HK-2 (cell line): Measurements from ENCODE around the gene IL6ST.
"Not testable (repeated sequence)": the region's sequence is repeated elsewhere in the genome, so short reads cannot be mapped to it uniquely, and the experiment has no call there.

Experiments used
- DNase-seq: peaks from one replicate; pipeline ENCODE4 v3.0.0-alpha.2; 2018; ENCODE audit not compliant: unreplicated experiment

Gene IL6ST

GRCh38 chr5:55994495-55994997, at the start of gene IL6ST:
Gene IL6ST, minus strand, starts transcription at chr5:55994963. Its CDS starts 18,685 bp downstream, at chr5:55976278.
- DNase-seq: peak; percentile 77

GRCh38 chr5:56039985-56040384, 45.2 kb upstream of the IL6ST start:
- no peak for DNase-seq

GRCh38 chr5:56038206-56038605, 43.4 kb upstream of the IL6ST start:
- not testable (repeated sequence) for DNase-seq

- no peak for DNase-seq
Measured at GRCh38 chr5:56037531-56038010, 42.8 kb upstream of the IL6ST start.

- not testable (repeated sequence) for DNase-seq
Measured at GRCh38 chr5:56035394-56035793, 40.6 kb upstream of the IL6ST start.

GRCh38 chr5:56029871-56030630, 35.3 kb upstream of the IL6ST start:
- DNase-seq: not testable (repeated sequence)

- DNase-seq: no peak
Measured at GRCh38 chr5:56029457-56029856, 34.7 kb upstream of the IL6ST start.

- DNase-seq: no peak
Measured at GRCh38 chr5:56028708-56029107, 33.9 kb upstream of the IL6ST start.

- DNase-seq: no peak
Measured at GRCh38 chr5:56026863-56027300, 32.1 kb upstream of the IL6ST start.

GRCh38 chr5:56025151-56025885, 30.6 kb upstream of the IL6ST start:
- DNase-seq: no peak

GRCh38 chr5:56024810-56025150, 30.0 kb upstream of the IL6ST start:
- no peak for DNase-seq

- no peak for DNase-seq
Measured at GRCh38 chr5:56023296-56023695, 28.5 kb upstream of the IL6ST start.

- no peak for DNase-seq
Measured at GRCh38 chr5:56019306-56020272, 24.8 kb upstream of the IL6ST start.

GRCh38 chr5:56018832-56019231, 24.1 kb upstream of the IL6ST start:
- no peak for DNase-seq

- DNase-seq: not testable (repeated sequence)
Measured at GRCh38 chr5:56014701-56015100, 19.9 kb upstream of the IL6ST start.

- not testable (repeated sequence) for DNase-seq
Measured at GRCh38 chr5:56013939-56014338, 19.2 kb upstream of the IL6ST start.

- no peak for DNase-seq
Measured at GRCh38 chr5:56012281-56012963, 17.7 kb upstream of the IL6ST start.

GRCh38 chr5:56011835-56012234, 17.1 kb upstream of the IL6ST start:
- DNase-seq: no peak

- DNase-seq: no peak
Measured at GRCh38 chr5:56010431-56010830, 15.7 kb upstream of the IL6ST start.

GRCh38 chr5:56006600-56006999, 11.8 kb upstream of the IL6ST start:
- DNase-seq: no peak

- no peak for DNase-seq
Measured at GRCh38 chr5:56006094-56006493, 11.3 kb upstream of the IL6ST start.
